CD4-positive, alpha-beta T cell (primary cell): Measurements from ENCODE around the gene PLA2G1B. TPM values are rescaled to one million over a fixed set of nuclear protein-coding genes. Genes with fewer than 3 reads are reported as not detected.

Experiments used
- ATAC-seq: fragments of 200-7000 bp; cut with Tn5 transposase; one replicate; pipeline ENCODE4 v1.10.0; 2022; ENCODE audit warnings: mild to moderate bottlenecking; ENCODE audit not compliant: poor library complexity
- CTCF ChIA-PET: fragments of 350-600 bp; sonication (Branson Sonifier 250); formaldehyde crosslinking; loops from one replicate; lab custom pipeline; 2021; ENCODE audit warnings: antibody characterized with exemption, inconsistent platforms; lab: Charles Lee
- POLR2A ChIA-PET: fragments of 350-600 bp; sonication (Branson Sonifier 250); formaldehyde crosslinking; loops from one replicate; lab custom pipeline; 2021; ENCODE audit warnings: antibody characterized with exemption, inconsistent platforms; lab: Charles Lee
- DNase-seq, 14 experiments: peaks; one replicate each; pipeline ENCODE4 v3.0.0-alpha.2; 2013 to 2020; ENCODE audit warnings: mixed read lengths in 2 of 14
- H3K27ac ChIP-seq, 2 donors: one replicate each; pipeline versions ENCODE4 v1.5.1 to v1.7.0; 2013; ENCODE audit warnings: low read length in 2 of 2, low read depth in 1 of 2, mild to moderate bottlenecking in 1 of 2
- H3K27me3 ChIP-seq, 2 experiments: 1 replicate in 1 of 2; 2 replicates in 1 of 2; pipeline versions ENCODE4 v1.6.1 to v1.7.0; 2013; ENCODE audit warnings: low read length in 2 of 2, control low read depth in 1 of 2, mild to moderate bottlenecking in 1 of 2, moderate library complexity in 1 of 2; ENCODE audit not compliant: insufficient read depth in 2 of 2, control insufficient read depth in 1 of 2
- H3K36me3 ChIP-seq: one replicate; pipeline ENCODE4 v1.6.1; 2013; ENCODE audit warnings: low read length, control low read depth; ENCODE audit not compliant: insufficient read depth
- H3K4me1 ChIP-seq: one replicate; pipeline ENCODE4 v1.6.1; 2013; ENCODE audit warnings: low read length, control low read depth; ENCODE audit not compliant: insufficient read depth
- H3K4me3 ChIP-seq: one replicate; pipeline ENCODE4 v1.5.1; 2013; ENCODE audit warnings: mild to moderate bottlenecking, low read length, moderate library complexity
- H3K9me3 ChIP-seq, 2 experiments: 1 replicate in 1 of 2; 2 replicates in 1 of 2; pipeline versions ENCODE4 v1.6.1 to v1.7.0; 2013; ENCODE audit warnings: low read length in 2 of 2, mild to moderate bottlenecking in 2 of 2, control low read depth in 1 of 2, moderate library complexity in 1 of 2; ENCODE audit not compliant: control insufficient read depth in 1 of 2, insufficient read depth in 1 of 2
- H3K27ac Mint-ChIP-seq: one replicate; pipeline ENCODE4 v1.8.0; 2020; ENCODE audit warnings: mixed read lengths
- H3K27me3 Mint-ChIP-seq: one replicate; pipeline ENCODE4 v1.8.0; 2021; ENCODE audit warnings: mixed read lengths
- H3K36me3 Mint-ChIP-seq: one replicate; pipeline ENCODE4 v1.8.0; 2021; ENCODE audit warnings: low read depth, mixed read lengths
- H3K4me1 Mint-ChIP-seq: one replicate; pipeline ENCODE4 v1.8.0; 2021; ENCODE audit warnings: low read depth, mixed read lengths
- H3K4me3 Mint-ChIP-seq: one replicate; pipeline ENCODE4 v1.8.0; 2020; ENCODE audit warnings: mild to moderate bottlenecking, mixed read lengths
- H3K9me3 Mint-ChIP-seq: one replicate; pipeline ENCODE4 v1.8.0; 2020; ENCODE audit warnings: mixed read lengths
- intact Hi-C, 2 experiments: fragments of 100-400 bp; cut with DNase I in 1 of 2; cut with micrococcal nuclease in 1 of 2; formaldehyde crosslinking; loops; one replicate each; pipeline versions ENCODE4 v1.15.1 to v1.9.0; 2023 to 2025; cut with DNase I, micrococcal nuclease
- total RNA-seq, 174 experiments: library from RNA in 2 of 174; stranded (reverse) in 2 of 174; gene quantifications; one replicate each; pipeline ENCODE4 v1.2.3 and lab custom pipeline; 2021 to 2026
- TF ChIP-seq, protein P1 (sequence below): fragments of 200-600 bp; IDR thresholded peaks from one replicate; pipeline ENCODE4 v1.8.0; 2022; ENCODE audit warnings: antibody characterized with exemption, mild to moderate bottlenecking

Gene PLA2G1B
- total RNA-seq, 2 experiments from 2014 or later: not detected

GRCh38 chr12:120346031-120346430 is 18.5 kb upstream of the PLA2G1B start:
- Histone ChIP-seq H3K27ac (no peak overlapping the region), H3K36me3 (no peaks in the 10 kb centered on the region), H3K4me1 (no peaks in the 10 kb centered on the region), H3K27me3 (peaks cover 6 to 8% of the 10 kb centered on the region in 2 experiments), H3K9me3 (no peaks in the 10 kb centered on the region), H3K4me3 (no peak overlapping the region)
- no peak overlapping the region for H3K27ac Mint-ChIP-seq
- peaks cover 4% of the 10 kb centered on the region for H3K27me3 Mint-ChIP-seq
- intact Hi-C loops: no loop called here
- no peaks in the 10 kb centered on the region for H3K9me3 Mint-ChIP-seq
- ChIA-PET POLR2A (no interaction called here), CTCF (no interaction called here)
- no peak overlapping the region for H3K4me3 Mint-ChIP-seq
- no peak for DNase-seq
- TF ChIP-seq, protein P1, sequence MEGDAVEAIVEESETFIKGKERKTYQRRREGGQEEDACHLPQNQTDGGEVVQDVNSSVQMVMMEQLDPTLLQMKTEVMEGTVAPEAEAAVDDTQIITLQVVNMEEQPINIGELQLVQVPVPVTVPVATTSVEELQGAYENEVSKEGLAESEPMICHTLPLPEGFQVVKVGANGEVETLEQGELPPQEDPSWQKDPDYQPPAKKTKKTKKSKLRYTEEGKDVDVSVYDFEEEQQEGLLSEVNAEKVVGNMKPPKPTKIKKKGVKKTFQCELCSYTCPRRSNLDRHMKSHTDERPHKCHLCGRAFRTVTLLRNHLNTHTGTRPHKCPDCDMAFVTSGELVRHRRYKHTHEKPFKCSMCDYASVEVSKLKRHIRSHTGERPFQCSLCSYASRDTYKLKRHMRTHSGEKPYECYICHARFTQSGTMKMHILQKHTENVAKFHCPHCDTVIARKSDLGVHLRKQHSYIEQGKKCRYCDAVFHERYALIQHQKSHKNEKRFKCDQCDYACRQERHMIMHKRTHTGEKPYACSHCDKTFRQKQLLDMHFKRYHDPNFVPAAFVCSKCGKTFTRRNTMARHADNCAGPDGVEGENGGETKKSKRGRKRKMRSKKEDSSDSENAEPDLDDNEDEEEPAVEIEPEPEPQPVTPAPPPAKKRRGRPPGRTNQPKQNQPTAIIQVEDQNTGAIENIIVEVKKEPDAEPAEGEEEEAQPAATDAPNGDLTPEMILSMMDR: no peak
- ATAC-seq: no peak
- H3K4me1 Mint-ChIP-seq: no peaks in the 10 kb centered on the region
- H3K36me3 Mint-ChIP-seq: no peaks in the 10 kb centered on the region

GRCh38 chr12:120343692-120344091 is 16.1 kb upstream of the PLA2G1B start:
- ChIA-PET POLR2A (no interaction called here), CTCF (no interaction called here)
- peaks cover 4% of the 10 kb centered on the region for H3K27me3 Mint-ChIP-seq
- no peaks in the 10 kb centered on the region for H3K4me1 Mint-ChIP-seq
- H3K9me3 Mint-ChIP-seq: no peaks in the 10 kb centered on the region
- Histone ChIP-seq H3K4me1 (no peaks in the 10 kb centered on the region), H3K36me3 (no peaks in the 10 kb centered on the region), H3K27ac (no peak overlapping the region), H3K4me3 (no peak overlapping the region), H3K9me3 (no peaks in the 10 kb centered on the region), H3K27me3 (peaks cover 0 to 2% of the 10 kb centered on the region in 2 experiments)
- ATAC-seq (no peak), DNase-seq (no peak)
- no peak overlapping the region for H3K4me3 Mint-ChIP-seq
- no peaks in the 10 kb centered on the region for H3K36me3 Mint-ChIP-seq
- TF ChIP-seq, protein P1: no peak
- intact Hi-C loops: no loop called here
- no peak overlapping the region for H3K27ac Mint-ChIP-seq

GRCh38 chr12:120343039-120343537 is 15.5 kb upstream of the PLA2G1B start:
- H3K27me3 ChIP-seq: no peaks in the 10 kb centered on the region
- ChIA-PET CTCF (no interaction called here), POLR2A (no interaction called here)
- intact Hi-C loops: no loop called here
- TF ChIP-seq, protein P1: no peak
- Mint-ChIP-seq H3K4me1 (no peaks in the 10 kb centered on the region), H3K4me3 (no peak overlapping the region), H3K27me3 (peaks cover 4% of the 10 kb centered on the region), H3K36me3 (no peaks in the 10 kb centered on the region), H3K27ac (no peak overlapping the region), H3K9me3 (peaks cover under 1% of the 10 kb centered on the region)
- no peak for ATAC-seq
- no peak overlapping the region for H3K27ac ChIP-seq
- no peaks in the 10 kb centered on the region for H3K4me1 ChIP-seq
- no peak overlapping the region for H3K4me3 ChIP-seq
- no peaks in the 10 kb centered on the region for H3K9me3 ChIP-seq
- no peak for DNase-seq
- no peaks in the 10 kb centered on the region for H3K36me3 ChIP-seq
